Stimulated activated CD8-positive, alpha-beta memory T cell treated with anti-CD3 and anti-CD28 coated beads, Interleukin-15, amount 100 ng/mL, for 1 hour (primary cell): Measurements from ENCODE around the gene MUC3A.

Experiments
- DNase-seq: peaks from one replicate; pipeline ENCODE4 v3.0.0-alpha.2; 2020; ENCODE audit warnings: low read depth

The MUC3A gene

GRCh38 chr7:100947792-100948191, 1.5 kb upstream of the MUC3A start:
- DNase-seq = no peak

GRCh38 chr7:100949933-100950443, 654 bp downstream of the MUC3A start:
- no peak for DNase-seq

- no peak for DNase-seq
Measured at GRCh38 chr7:100951172-100951571, 1.8 kb downstream of the MUC3A start.

- DNase-seq = no peak
Measured at GRCh38 chr7:100951888-100952560, 2.7 kb downstream of the MUC3A start.

GRCh38 chr7:100952641-100953040, 3.3 kb downstream of the MUC3A start:
- DNase-seq = no peak

- DNase-seq = no peak
Measured at GRCh38 chr7:100957832-100958421, 8.6 kb downstream of the MUC3A start.

GRCh38 chr7:100959894-100960293, 10.6 kb downstream of the MUC3A start:
- DNase-seq = no peak

- no peak for DNase-seq
Measured at GRCh38 chr7:100962537-100962936, 13.2 kb downstream of the MUC3A start.

GRCh38 chr7:100963386-100963785, 14.1 kb downstream of the MUC3A start:
- DNase-seq = no peak

- DNase-seq = no peak
Measured at GRCh38 chr7:100963874-100964273, 14.5 kb downstream of the MUC3A start.

- no peak for DNase-seq
Measured at GRCh38 chr7:100964630-100965029, 15.3 kb downstream of the MUC3A start.

GRCh38 chr7:100965045-100965722, 15.8 kb downstream of the MUC3A start:
- DNase-seq = no peak

GRCh38 chr7:100965723-100966541, 16.6 kb downstream of the MUC3A start:
- DNase-seq = peak; percentile 48

- DNase-seq = no peak
Measured at GRCh38 chr7:100966542-100967291, 17.4 kb downstream of the MUC3A start.

GRCh38 chr7:100967292-100967863, 18.0 kb downstream of the MUC3A start:
- no peak for DNase-seq

- DNase-seq = no peak
Measured at GRCh38 chr7:100968031-100968430, 18.7 kb downstream of the MUC3A start.

- no peak for DNase-seq
Measured at GRCh38 chr7:100968650-100969049, 19.3 kb downstream of the MUC3A start.

- DNase-seq = no peak
Measured at GRCh38 chr7:100969066-100969615, 19.8 kb downstream of the MUC3A start, which contains the start of gene MUC12. Gene MUC12, plus strand, starts transcription at chr7:100969565. Its CDS starts 58 bp downstream, at chr7:100969623.

GRCh38 chr7:100971111-100972001, 22.0 kb downstream of the MUC3A start:
- no peak for DNase-seq

- DNase-seq = no peak
Measured at GRCh38 chr7:100972002-100972347, 22.6 kb downstream of the MUC3A start.
